Measurements from ENCODE around the gene B4GALT4. TPM values are rescaled to one million over a fixed set of nuclear protein-coding genes. Genes with fewer than 3 reads are reported as not detected.

B4GALT4 gene
- total RNA-seq, 2 donors from 2014 or later = 12.5 to 14.8 TPM

GRCh38 chr3:119230745-119231144 lies 9.9 kb downstream of the B4GALT4 start:
- H3K9me3 ChIP-seq = no peaks in the 10 kb centered on the region
- no peak for ATAC-seq
- H3K27ac ChIP-seq = no peak overlapping the region
- TF ChIP-seq POLR2A (IDR thresholded peaks at IDR 0.05) (no peak), CTCF (IDR thresholded peaks at IDR 0.05) (no peak)
- H3K4me1 ChIP-seq = peaks cover 7% of the 10 kb centered on the region
- intact Hi-C loops (cut with DNase I) = no loop called here
- no peaks in the 10 kb centered on the region for H3K27me3 ChIP-seq
- no peak overlapping the region for H3K4me3 ChIP-seq
- H3K36me3 ChIP-seq (replicated peaks in 1 of 2; ENCODE audit: insufficient read depth in 1 of 2, low read depth in 2 of 2) = peaks cover 6 to 17% of the 10 kb centered on the region in 2 donors
- DNase-seq = no peak

GRCh38 chr3:119230071-119230470 lies 10.6 kb downstream of the B4GALT4 start:
- intact Hi-C loops (cut with DNase I) = no loop called here

GRCh38 chr3:119229190-119229589 lies 11.5 kb downstream of the B4GALT4 start:
- WGBS, 2 donors = 87 to 97% methylated on average over 7 of the region's 7 CpGs
- DNase-seq (no peak), ATAC-seq (no peak)
- TF ChIP-seq POLR2A (IDR thresholded peaks at IDR 0.05) (no peak), CTCF (IDR thresholded peaks at IDR 0.05) (no peak)
- no peaks in the 10 kb centered on the region for H3K9me3 ChIP-seq
- no peak overlapping the region for H3K27ac ChIP-seq
- intact Hi-C loops (cut with DNase I) = no loop called here
- no peaks in the 10 kb centered on the region for H3K27me3 ChIP-seq
- peaks cover 7% of the 10 kb centered on the region for H3K4me1 ChIP-seq
- no peak overlapping the region for H3K4me3 ChIP-seq
- H3K36me3 ChIP-seq (replicated peaks in 1 of 2; ENCODE audit: insufficient read depth in 1 of 2, low read depth in 2 of 2) = peaks cover 6 to 15% of the 10 kb centered on the region in 2 donors

More at GRCh38 chr3:119230071-119230470, 10.6 kb downstream of the B4GALT4 start:
- ATAC-seq (no peak), DNase-seq (no peak)
- Histone ChIP-seq H3K27ac (no peak overlapping the region), H3K4me1 (peaks cover 7% of the 10 kb centered on the region), H3K27me3 (no peaks in the 10 kb centered on the region), H3K36me3 (replicated peaks in 1 of 2; ENCODE audit: insufficient read depth in 1 of 2, low read depth in 2 of 2) (peaks cover 6 to 15% of the 10 kb centered on the region in 2 donors), H3K4me3 (no peak overlapping the region), H3K9me3 (no peaks in the 10 kb centered on the region)
- TF ChIP-seq POLR2A (IDR thresholded peaks at IDR 0.05) = no peak
- TF ChIP-seq CTCF (IDR thresholded peaks at IDR 0.05) = no peak
- WGBS, 2 donors = 93 to 97% methylated on average over 7 of the region's 7 CpGs

- intact Hi-C loops (cut with DNase I) = no loop called here
- no peak for DNase-seq
- TF ChIP-seq POLR2A (IDR thresholded peaks at IDR 0.05) = no peak
- TF ChIP-seq CTCF (IDR thresholded peaks at IDR 0.05) = no peak
- H3K4me3 ChIP-seq = no peak overlapping the region
- no peak for ATAC-seq
- no peaks in the 10 kb centered on the region for H3K27me3 ChIP-seq
- WGBS, 2 donors = 96% methylated on average over 2 of the region's 2 CpGs
- no peak overlapping the region for H3K27ac ChIP-seq
- H3K9me3 ChIP-seq = no peaks in the 10 kb centered on the region
- peaks cover 7% of the 10 kb centered on the region for H3K4me1 ChIP-seq
- peaks cover 6 to 15% of the 10 kb centered on the region in 2 donors for H3K36me3 ChIP-seq (replicated peaks in 1 of 2; ENCODE audit: insufficient read depth in 1 of 2, low read depth in 2 of 2)
Measured at GRCh38 chr3:119228373-119229145, 12.1 kb downstream of the B4GALT4 start.
